ENCODE data around the gene FUT7. TPM values are rescaled to one million over a fixed set of nuclear protein-coding genes. Genes with fewer than 3 reads are reported as not detected.
A peak's percentile ranks its signal among the peaks of the same experiment; 100 is the strongest.

The FUT7 gene
- total and polyA plus RNA-seq, 4 experiments from 2014 or later: 3.4 to 43.8 (median 13.6) TPM

- Mint-ChIP-seq H3K4me3 (no peak overlapping the region), H3K27me3 (no peaks in the 10 kb centered on the region), H3K36me3 (no peaks in the 10 kb centered on the region), H3K4me1 (peaks cover 10 to 26% (median 18%) of the 10 kb centered on the region in 4 donors), H3K27ac (no peak overlapping the region), H3K9me3 (no peaks in the 10 kb centered on the region)
- Histone ChIP-seq H3K27me3 (ENCODE audit: insufficient read depth, low read length) (no peaks in the 10 kb centered on the region), H3K36me3 (ENCODE audit: insufficient read depth, low read length) (no peaks in the 10 kb centered on the region), H3K4me1 (ENCODE audit: insufficient read depth, low read length) (peaks cover 27% of the 10 kb centered on the region), H3K9me3 (ENCODE audit: control insufficient read depth in 1 of 2, low read length in 2 of 2) (no peaks in the 10 kb centered on the region), H3K4me3 (ENCODE audit: low read length in 2 of 2) (no peak overlapping the region), H3K27ac (ENCODE audit: low read depth, low read length) (no peak overlapping the region)
- DNase-seq: no peak
- CTCF ChIA-PET (ENCODE audit: partially characterized antibody): interaction anchor here (0.9 to 4.3 kb wide), 7 partner anchors 8 to 250 kb away, joined by 3 to 84 read pairs (median 10); partner anchors contain the start of genes ABCA2, CLIC3 and NPDC1
- POLR2A ChIA-PET (ENCODE audit: partially characterized antibody): interaction anchor here (0.6 to 1.5 kb wide), 2 partner anchors 9 to 11 kb away, joined by 3 to 4 read pairs; partner anchors contain the start of gene NPDC1
- intact Hi-C loops (cut with micrococcal nuclease): no loop called here
Measured at GRCh38 chr9:137037483-137037882, 5.6 kb upstream of the FUT7 start.

- H3K36me3 ChIP-seq (ENCODE audit: insufficient read depth, low read length): no peaks in the 10 kb centered on the region
- no peak for DNase-seq
- no peak overlapping the region for H3K4me3 Mint-ChIP-seq
- no peaks in the 10 kb centered on the region for H3K9me3 ChIP-seq (ENCODE audit: control insufficient read depth in 1 of 2, low read length in 2 of 2)
- no peaks in the 10 kb centered on the region for H3K27me3 Mint-ChIP-seq
- no peak overlapping the region for H3K27ac ChIP-seq (ENCODE audit: low read depth, low read length)
- no peak overlapping the region for H3K27ac Mint-ChIP-seq
- no peaks in the 10 kb centered on the region for H3K9me3 Mint-ChIP-seq
- ChIA-PET CTCF (ENCODE audit: partially characterized antibody) (interaction anchor here (1.2 to 4.3 kb wide), 7 partner anchors 8 to 259 kb away, joined by 3 to 84 read pairs (median 22); partner anchors contain the start of genes ABCA2, CLIC3 and NPDC1), POLR2A (ENCODE audit: partially characterized antibody) (interaction anchor here (0.6 to 2.6 kb wide), 3 partner anchors 10 to 15 kb away, joined by 3 to 10 read pairs (median 4); partner anchors contain the start of gene NPDC1)
- H3K27me3 ChIP-seq (ENCODE audit: insufficient read depth, low read length): no peaks in the 10 kb centered on the region
- H3K4me1 Mint-ChIP-seq: peaks cover 12 to 31% (median 21%) of the 10 kb centered on the region in 4 donors
- peaks cover 31% of the 10 kb centered on the region for H3K4me1 ChIP-seq (ENCODE audit: insufficient read depth, low read length)
- no peaks in the 10 kb centered on the region for H3K36me3 Mint-ChIP-seq
- H3K4me3 ChIP-seq (ENCODE audit: low read length in 2 of 2): no peak overlapping the region
- intact Hi-C loops (cut with micrococcal nuclease): no loop called here
Measured at GRCh38 chr9:137037035-137037434, 5.1 kb upstream of the FUT7 start.

GRCh38 chr9:137035937-137036336 is 4.0 kb upstream of the FUT7 start:
- Mint-ChIP-seq H3K4me3 (no peak overlapping the region), H3K9me3 (no peaks in the 10 kb centered on the region), H3K27ac (no peak overlapping the region), H3K36me3 (peaks cover 0 to 2% of the 10 kb centered on the region in 2 donors), H3K27me3 (no peaks in the 10 kb centered on the region), H3K4me1 (peaks cover 16 to 38% (median 25%) of the 10 kb centered on the region in 4 donors)
- Histone ChIP-seq H3K9me3 (ENCODE audit: control insufficient read depth in 1 of 2, low read length in 2 of 2) (no peaks in the 10 kb centered on the region), H3K27ac (ENCODE audit: low read depth, low read length) (no peak overlapping the region), H3K36me3 (ENCODE audit: insufficient read depth, low read length) (no peaks in the 10 kb centered on the region), H3K4me3 (ENCODE audit: low read length in 2 of 2) (no peak overlapping the region), H3K27me3 (ENCODE audit: insufficient read depth, low read length) (no peaks in the 10 kb centered on the region), H3K4me1 (ENCODE audit: insufficient read depth, low read length) (peaks cover 42% of the 10 kb centered on the region)
- ChIA-PET CTCF (ENCODE audit: partially characterized antibody) (interaction anchor here (0.7 to 4.3 kb wide), 33 partner anchors 8 to 267 kb away, joined by 3 to 84 read pairs (median 9); partner anchors contain the start of genes AJM1, C8G, CLIC3 and FBXW5), POLR2A (ENCODE audit: partially characterized antibody) (interaction anchor here (0.8 to 2.6 kb wide), 15 partner anchors 8 to 248 kb away, joined by 3 to 25 read pairs (median 9); partner anchors contain the start of genes AJM1, CLIC3, PAXX and RABL6)
- no peak for DNase-seq
- intact Hi-C loops (cut with micrococcal nuclease): loop anchor here (1.0 kb wide), 3 partner anchors 87 to 249 kb away; partner anchors contain the start of gene AJM1

- no peak for DNase-seq
- Mint-ChIP-seq H3K4me3 (peak overlapping the region in 3 of 8 donors; percentile 77 to 85 (median 83)), H3K9me3 (no peaks in the 10 kb centered on the region), H3K36me3 (peaks cover 0 to 5% of the 10 kb centered on the region in 2 donors), H3K4me1 (peaks cover 20 to 42% (median 30%) of the 10 kb centered on the region in 4 donors), H3K27me3 (no peaks in the 10 kb centered on the region), H3K27ac (peak overlapping the region in 4 of 7 donors; percentile 19 to 84 (median 58))
- ChIA-PET POLR2A (ENCODE audit: partially characterized antibody) (interaction anchor here (0.6 to 2.6 kb wide), 32 partner anchors 9 to 248 kb away, joined by 3 to 25 read pairs (median 6); partner anchors contain the start of genes AJM1, CLIC3, EDF1 and FBXW5), CTCF (ENCODE audit: partially characterized antibody) (interaction anchor here (0.7 to 4.3 kb wide), 42 partner anchors 9 to 275 kb away, joined by 3 to 84 read pairs (median 6); partner anchors contain the start of genes AJM1, C8G, CLIC3 and FBXW5)
- Histone ChIP-seq H3K27ac (ENCODE audit: low read depth, low read length) (no peak overlapping the region), H3K9me3 (ENCODE audit: control insufficient read depth in 1 of 2, low read length in 2 of 2) (no peaks in the 10 kb centered on the region), H3K4me3 (ENCODE audit: low read length in 2 of 2) (no peak overlapping the region), H3K4me1 (ENCODE audit: insufficient read depth, low read length) (peaks cover 47% of the 10 kb centered on the region), H3K36me3 (ENCODE audit: insufficient read depth, low read length) (no peaks in the 10 kb centered on the region), H3K27me3 (ENCODE audit: insufficient read depth, low read length) (no peaks in the 10 kb centered on the region)
- intact Hi-C loops (cut with micrococcal nuclease): loop anchor here (1.0 kb wide), 3 partner anchors 86 to 248 kb away; partner anchors contain the start of gene AJM1
Measured at GRCh38 chr9:137035507-137035834, 3.6 kb upstream of the FUT7 start.

GRCh38 chr9:137034709-137035506 is 3.0 kb upstream of the FUT7 start:
- Mint-ChIP-seq H3K4me3 (peak overlapping the region; percentile 73 to 85 (median 80)), H3K36me3 (peaks cover 0 to 5% of the 10 kb centered on the region in 2 donors), H3K27me3 (no peaks in the 10 kb centered on the region), H3K4me1 (peaks cover 20 to 47% (median 33%) of the 10 kb centered on the region in 4 donors), H3K27ac (peak overlapping the region; percentile 69 to 91 (median 84)), H3K9me3 (no peaks in the 10 kb centered on the region)
- CTCF ChIA-PET (ENCODE audit: partially characterized antibody): interaction anchor here (0.6 to 4.3 kb wide), 46 partner anchors 9 to 275 kb away, joined by 3 to 84 read pairs (median 6); partner anchors contain the start of genes AJM1, C8G, CLIC3 and FBXW5
- Histone ChIP-seq H3K4me1 (ENCODE audit: insufficient read depth, low read length) (peaks cover 52% of the 10 kb centered on the region), H3K27me3 (ENCODE audit: insufficient read depth, low read length) (no peaks in the 10 kb centered on the region), H3K27ac (ENCODE audit: low read depth, low read length) (peak overlapping the region; percentile 60), H3K36me3 (ENCODE audit: insufficient read depth, low read length) (no peaks in the 10 kb centered on the region), H3K4me3 (ENCODE audit: low read length in 2 of 2) (peak overlapping the region; percentile 34 to 42), H3K9me3 (ENCODE audit: control insufficient read depth in 1 of 2, low read length in 2 of 2) (no peaks in the 10 kb centered on the region)
- POLR2A ChIA-PET (ENCODE audit: partially characterized antibody): interaction anchor here (0.6 to 2.6 kb wide), 34 partner anchors 9 to 247 kb away, joined by 3 to 25 read pairs (median 6); partner anchors contain the start of genes AJM1, ANAPC2, CLIC3 and EDF1
- intact Hi-C loops (cut with micrococcal nuclease): loop anchor here (1.0 kb wide), 3 partner anchors 86 to 248 kb away; partner anchors contain the start of gene AJM1
- DNase-seq: peak; percentile 85 to 87 (median 85)

- H3K4me3 ChIP-seq (ENCODE audit: low read length in 2 of 2): peak overlapping the region; percentile 34 to 42
- H3K9me3 Mint-ChIP-seq: no peaks in the 10 kb centered on the region
- H3K36me3 Mint-ChIP-seq: peaks cover 0 to 6% of the 10 kb centered on the region in 2 donors
- ChIA-PET CTCF (ENCODE audit: partially characterized antibody) (interaction anchor here (0.6 to 4.3 kb wide), 35 partner anchors 9 to 516 kb away, joined by 3 to 84 read pairs (median 8); partner anchors contain the start of genes AJM1, C8G, CLIC3 and FBXW5), POLR2A (ENCODE audit: partially characterized antibody) (interaction anchor here (0.8 to 2.6 kb wide), 26 partner anchors 8 to 246 kb away, joined by 3 to 25 read pairs (median 6); partner anchors contain the start of genes ANAPC2, CLIC3, FBXW5 and MAN1B1)
- no peaks in the 10 kb centered on the region for H3K27me3 Mint-ChIP-seq
- H3K27ac ChIP-seq (ENCODE audit: low read depth, low read length): peak overlapping the region; percentile 60
- peaks cover 25 to 54% (median 39%) of the 10 kb centered on the region in 4 donors for H3K4me1 Mint-ChIP-seq
- H3K4me1 ChIP-seq (ENCODE audit: insufficient read depth, low read length): peaks cover 60% of the 10 kb centered on the region
- intact Hi-C loops (cut with micrococcal nuclease): no loop called here
- no peaks in the 10 kb centered on the region for H3K36me3 ChIP-seq (ENCODE audit: insufficient read depth, low read length)
- H3K4me3 Mint-ChIP-seq: peak overlapping the region; percentile 74 to 95 (median 80)
- peak overlapping the region; percentile 80 to 93 (median 86) for H3K27ac Mint-ChIP-seq
- H3K9me3 ChIP-seq (ENCODE audit: control insufficient read depth in 1 of 2, low read length in 2 of 2): no peaks in the 10 kb centered on the region
- no peak for DNase-seq
- no peaks in the 10 kb centered on the region for H3K27me3 ChIP-seq (ENCODE audit: insufficient read depth, low read length)
Measured at GRCh38 chr9:137034039-137034708, 2.3 kb upstream of the FUT7 start.

Measured in CD4-positive, alpha-beta memory T cell (primary cell).